MM.1S (cell line): Measurements from ENCODE around the gene PER1.

Source experiments
- DNase-seq: peaks from one replicate; pipeline ENCODE4 v3.0.0-alpha.2; 2015
- H2AFZ ChIP-seq: fragments of 300-600 bp; sonication (generic); 2 replicates; pipeline ENCODE4 v1.6.0; 2016; ENCODE audit warnings: antibody characterized with exemption, low read length
- H3F3A ChIP-seq: fragments of 300-600 bp; sonication (generic); 2 replicates; pipeline ENCODE4 v1.6.1; 2016; ENCODE audit warnings: mild to moderate bottlenecking, antibody characterized with exemption, low read length, moderate library complexity, mixed read lengths; ENCODE audit not compliant: insufficient read depth
- H3K27ac ChIP-seq: fragments of 300-600 bp; sonication (generic); 2 replicates; pipeline ENCODE4 v1.5.1; 2016; ENCODE audit warnings: mild to moderate bottlenecking, low read length
- H3K27me3 ChIP-seq: fragments of 300-600 bp; sonication (generic); replicated peaks from 2 replicates; pipeline ENCODE4 v1.6.0; 2016; ENCODE audit warnings: low read length; ENCODE audit not compliant: insufficient read depth
- H3K36me3 ChIP-seq: fragments of 300-600 bp; sonication (generic); replicated peaks from 2 replicates; pipeline ENCODE4 v1.6.1; 2016; ENCODE audit warnings: mild to moderate bottlenecking, low read length, mixed read lengths; ENCODE audit not compliant: insufficient read depth
- H3K4me1 ChIP-seq: fragments of 300-600 bp; sonication (generic); 2 replicates; pipeline ENCODE4 v1.6.1; 2016; ENCODE audit warnings: low read length, mixed read lengths
- H3K4me2 ChIP-seq: fragments of 300-600 bp; sonication (generic); 2 replicates; pipeline ENCODE4 v1.6.0; 2016; ENCODE audit warnings: low read depth, low read length
- H3K4me3 ChIP-seq: fragments of 300-600 bp; sonication (generic); 2 replicates; pipeline ENCODE4 v1.5.1; 2016; ENCODE audit warnings: low read length, mixed read lengths
- H3K79me2 ChIP-seq: fragments of 300-600 bp; sonication (generic); 2 replicates; pipeline ENCODE4 v1.6.1; 2016; ENCODE audit warnings: mixed run types, low read length, mixed read lengths
- H3K9ac ChIP-seq: fragments of 300-600 bp; sonication (generic); 2 replicates; pipeline ENCODE4 v1.6.1; 2016; ENCODE audit warnings: low read length, mixed read lengths
- H3K9me2 ChIP-seq: fragments of 300-600 bp; sonication (generic); replicated peaks from 2 replicates; pipeline ENCODE4 v1.6.1; 2016; ENCODE audit warnings: mild to moderate bottlenecking, low read length, mixed read lengths; ENCODE audit not compliant: insufficient read depth
- H3K9me3 ChIP-seq: fragments of 300-600 bp; sonication (generic); replicated peaks from 2 replicates; pipeline ENCODE4 v1.6.1; 2016; ENCODE audit warnings: mild to moderate bottlenecking, low read length, mixed read lengths; ENCODE audit not compliant: insufficient read depth
- H4K20me1 ChIP-seq: fragments of 300-600 bp; sonication (generic); 2 replicates; pipeline ENCODE4 v1.6.1; 2016; ENCODE audit warnings: mild to moderate bottlenecking, low read length, moderate library complexity, mixed read lengths; ENCODE audit not compliant: insufficient read depth
- EZH2 ChIP-seq: fragments of 300-600 bp; sonication (generic); optimal IDR thresholded peaks from 2 replicates; pipeline ENCODE3; 2017; ENCODE audit warnings: low read depth, mild to moderate bottlenecking, antibody characterized with exemption, low read length, mixed read lengths
- EZH2phosphoT487 ChIP-seq: fragments of 300-600 bp; sonication (generic); IDR thresholded peaks from 2 replicates; pipeline ENCODE4 v1.6.1; 2018; ENCODE audit warnings: antibody characterized with exemption, low read length
- TF ChIP-seq, protein P1 (sequence below): fragments of 300-600 bp; sonication (generic); IDR thresholded peaks from 2 replicates; pipeline ENCODE4 v1.5.1; 2016; ENCODE audit warnings: antibody characterized with exemption, low read length, mixed read lengths

Gene PER1

DNA sequence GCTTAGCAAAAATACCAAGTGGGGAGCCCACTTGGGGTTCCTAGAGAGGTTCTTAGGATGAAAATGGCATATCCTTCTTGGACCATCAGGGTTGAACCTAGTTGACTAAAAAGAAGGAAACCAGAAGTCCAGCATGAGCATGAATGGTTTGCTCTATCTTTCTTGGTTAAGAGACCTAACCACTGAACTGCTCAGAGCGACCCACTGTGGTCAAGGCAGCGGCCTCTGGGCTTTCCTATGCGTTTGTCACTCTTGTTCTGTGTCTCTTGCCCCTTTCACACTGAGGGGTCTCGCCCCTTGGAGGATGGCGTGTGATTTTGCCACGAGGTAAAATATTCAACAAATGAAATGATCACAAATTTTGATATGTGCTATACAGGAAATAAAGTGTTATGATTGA, 38.3 kb upstream of the PER1 start:
- Histone ChIP-seq H2AFZ (peak overlapping the region; percentile 61), H3K36me3 (no peaks in the 10 kb centered on the region), H3K27ac (peak overlapping the region; percentile 61), H3K4me1 (peaks cover 27% of the 10 kb centered on the region), H3K4me3 (peak overlapping the region; percentile 54), H3K9me3 (no peaks in the 10 kb centered on the region), H3K27me3 (no peaks in the 10 kb centered on the region), H4K20me1 (no peaks in the 10 kb centered on the region), H3F3A (peaks cover 49% of the 10 kb centered on the region), H3K4me2 (peak overlapping the region; percentile 75), H3K9ac (peak overlapping the region; percentile 34; the same call in 1 of the 2 replicates), H3K79me2 (peaks cover 17% of the 10 kb centered on the region), H3K9me2 (no peaks in the 10 kb centered on the region)
- TF ChIP-seq EZH2 (no peak), EZH2phosphoT487 (no peak)
- TF ChIP-seq, protein P1, sequence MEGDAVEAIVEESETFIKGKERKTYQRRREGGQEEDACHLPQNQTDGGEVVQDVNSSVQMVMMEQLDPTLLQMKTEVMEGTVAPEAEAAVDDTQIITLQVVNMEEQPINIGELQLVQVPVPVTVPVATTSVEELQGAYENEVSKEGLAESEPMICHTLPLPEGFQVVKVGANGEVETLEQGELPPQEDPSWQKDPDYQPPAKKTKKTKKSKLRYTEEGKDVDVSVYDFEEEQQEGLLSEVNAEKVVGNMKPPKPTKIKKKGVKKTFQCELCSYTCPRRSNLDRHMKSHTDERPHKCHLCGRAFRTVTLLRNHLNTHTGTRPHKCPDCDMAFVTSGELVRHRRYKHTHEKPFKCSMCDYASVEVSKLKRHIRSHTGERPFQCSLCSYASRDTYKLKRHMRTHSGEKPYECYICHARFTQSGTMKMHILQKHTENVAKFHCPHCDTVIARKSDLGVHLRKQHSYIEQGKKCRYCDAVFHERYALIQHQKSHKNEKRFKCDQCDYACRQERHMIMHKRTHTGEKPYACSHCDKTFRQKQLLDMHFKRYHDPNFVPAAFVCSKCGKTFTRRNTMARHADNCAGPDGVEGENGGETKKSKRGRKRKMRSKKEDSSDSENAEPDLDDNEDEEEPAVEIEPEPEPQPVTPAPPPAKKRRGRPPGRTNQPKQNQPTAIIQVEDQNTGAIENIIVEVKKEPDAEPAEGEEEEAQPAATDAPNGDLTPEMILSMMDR: no peak
- DNase-seq: no peak

DNA sequence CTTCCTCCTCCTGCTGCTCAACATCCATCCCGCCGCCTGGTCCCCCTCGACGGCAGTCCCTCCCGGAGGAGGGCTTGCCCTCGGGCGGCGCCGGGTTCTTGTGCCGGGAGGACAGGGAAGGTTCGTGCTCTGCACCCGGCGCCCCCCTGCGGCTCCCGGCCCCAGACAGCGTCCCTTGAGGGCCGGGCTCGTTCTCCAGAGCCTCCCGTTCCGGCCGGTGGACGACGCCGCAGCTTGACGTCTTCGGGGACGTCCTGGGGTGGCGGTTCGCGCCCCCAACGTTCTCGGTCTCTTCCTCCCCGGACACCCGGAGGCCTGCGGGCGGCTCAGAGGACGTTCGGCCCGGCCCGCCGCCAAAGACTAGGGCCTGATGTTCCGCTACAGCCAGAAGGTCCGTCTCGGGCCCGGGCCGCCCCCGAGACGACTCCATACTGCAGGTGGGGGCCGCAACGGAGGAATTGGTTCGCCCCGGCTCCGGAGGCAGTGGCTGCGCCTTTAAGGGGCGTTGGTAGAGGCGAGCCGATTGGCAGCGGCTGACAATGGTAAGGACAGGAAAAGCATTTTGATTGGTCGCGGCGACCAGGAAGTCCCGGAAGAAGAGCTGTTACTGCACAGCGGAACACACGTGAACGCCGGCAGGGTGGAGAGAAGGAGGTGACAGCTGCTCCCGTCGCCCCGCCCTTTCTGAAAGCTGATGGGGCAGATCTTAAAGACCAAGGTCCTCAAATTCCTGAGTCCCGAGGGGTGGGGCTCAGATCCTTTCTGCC, 37.7 kb upstream of the PER1 start, which contains the start of gene BORCS6:
Gene BORCS6 (minus strand): TSS at position 470 of the 767 bp plus-strand sequence. CDS start 40 bp downstream, at position 430.
- Histone ChIP-seq H3K9me3 (no peaks in the 10 kb centered on the region), H3K4me2 (peak within 1 kb of the TSS; percentile 89), H3K27me3 (no peaks in the 10 kb centered on the region), H3K9me2 (no peaks in the 10 kb centered on the region), H3F3A (peaks cover 50% of the 10 kb centered on the region), H3K4me1 (peaks cover 27% of the 10 kb centered on the region), H2AFZ (peak within 1 kb of the TSS; percentile 80), H3K9ac (peak within 1 kb of the TSS; percentile 85), H3K36me3 (no peaks in the 10 kb centered on the region), H3K4me3 (peak within 1 kb of the TSS; percentile 86), H3K79me2 (peaks cover 17% of the 10 kb centered on the region), H4K20me1 (no peaks in the 10 kb centered on the region), H3K27ac (peak within 1 kb of the TSS; percentile 80)
- peak; percentile 97 for DNase-seq
- TF ChIP-seq EZH2: no peak
- TF ChIP-seq, protein P1: peak; percentile 18; the same call in 1 of the 2 replicates
- TF ChIP-seq EZH2phosphoT487: no peak

DNA sequence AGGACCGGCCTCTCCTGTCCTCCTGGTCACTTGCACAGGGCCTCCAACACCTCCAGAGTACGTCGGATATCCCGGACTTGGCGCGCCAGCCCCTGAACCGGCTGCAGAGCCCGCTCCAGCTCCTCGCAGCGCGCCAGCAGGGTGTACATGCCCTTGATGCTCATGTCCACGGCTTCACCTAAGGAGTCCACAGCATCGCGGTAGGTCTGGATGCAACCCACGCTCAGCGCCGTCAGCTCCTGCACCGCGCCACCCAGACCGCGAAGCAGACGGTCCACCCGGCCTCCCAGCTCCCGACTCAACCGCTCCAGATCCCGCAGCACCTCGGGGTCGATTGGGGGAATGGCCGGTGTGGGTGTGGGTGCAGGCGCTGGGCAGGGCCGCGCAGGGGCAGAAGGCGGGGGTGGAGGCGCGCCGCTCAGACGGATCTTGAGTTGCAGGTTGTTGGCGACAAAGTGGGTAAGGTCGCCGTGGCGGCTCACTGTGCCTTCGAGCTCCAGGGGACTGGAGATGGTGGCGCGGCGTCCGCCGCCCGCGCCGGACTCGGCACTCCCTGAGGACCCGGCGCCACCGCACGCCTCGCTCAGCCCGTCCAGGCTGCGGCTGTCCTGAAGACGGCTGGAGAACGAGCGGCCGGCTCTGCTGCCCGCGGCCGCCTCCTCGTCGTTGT, 37.0 kb upstream of the PER1 start:
- no peaks in the 10 kb centered on the region for H4K20me1 ChIP-seq
- peaks cover 50% of the 10 kb centered on the region for H3F3A ChIP-seq
- H3K4me2 ChIP-seq: peak overlapping the region; percentile 89
- TF ChIP-seq, protein P1: no peak
- TF ChIP-seq EZH2phosphoT487: no peak
- TF ChIP-seq EZH2: no peak
- no peak for DNase-seq
- peak overlapping the region; percentile 85 for H3K9ac ChIP-seq
- peak overlapping the region; percentile 80; the same call in 1 of the 2 replicates for H3K27ac ChIP-seq
- no peaks in the 10 kb centered on the region for H3K9me3 ChIP-seq
- no peaks in the 10 kb centered on the region for H3K9me2 ChIP-seq
- H3K79me2 ChIP-seq: peaks cover 17% of the 10 kb centered on the region
- H3K27me3 ChIP-seq: no peaks in the 10 kb centered on the region
- H3K4me3 ChIP-seq: peak overlapping the region; percentile 86
- no peaks in the 10 kb centered on the region for H3K36me3 ChIP-seq
- H3K4me1 ChIP-seq: peaks cover 27% of the 10 kb centered on the region
- peak overlapping the region; percentile 80 for H2AFZ ChIP-seq
